Stimulated activated CD8-positive, alpha-beta memory T cell treated with anti-CD3 and anti-CD28 coated beads, Interleukin-4, amount 100 ng/mL, for 24 hours (primary cell): ENCODE measurements around the gene SOX5.
"Not testable (repeated sequence)": the region's sequence is repeated elsewhere in the genome, so short reads cannot be mapped to it uniquely, and the experiment has no call there.

Experiments used
- DNase-seq: peaks from one replicate; pipeline ENCODE4 v3.0.0-alpha.2; 2020; ENCODE audit warnings: low read depth

SOX5 gene

DNA sequence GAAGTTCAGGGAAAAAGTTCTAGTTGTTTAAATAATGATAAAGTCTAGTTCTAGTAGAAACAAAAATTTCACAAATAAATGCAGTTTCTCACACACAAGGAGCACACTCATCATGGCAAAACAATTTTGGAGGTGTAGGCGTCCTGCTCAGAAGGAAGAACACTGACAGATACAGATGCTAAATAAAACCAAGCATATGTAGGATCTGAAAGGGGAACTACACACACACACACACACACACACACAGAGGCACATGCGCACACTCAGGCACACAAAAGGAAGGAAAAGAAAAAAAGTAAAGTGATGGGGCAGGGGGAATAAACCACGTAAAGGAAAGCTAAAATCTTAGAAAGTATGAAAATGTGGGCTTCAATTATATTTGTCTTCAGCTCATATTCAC, 117.7 kb downstream of the SOX5 start:
- DNase-seq: no peak

DNA sequence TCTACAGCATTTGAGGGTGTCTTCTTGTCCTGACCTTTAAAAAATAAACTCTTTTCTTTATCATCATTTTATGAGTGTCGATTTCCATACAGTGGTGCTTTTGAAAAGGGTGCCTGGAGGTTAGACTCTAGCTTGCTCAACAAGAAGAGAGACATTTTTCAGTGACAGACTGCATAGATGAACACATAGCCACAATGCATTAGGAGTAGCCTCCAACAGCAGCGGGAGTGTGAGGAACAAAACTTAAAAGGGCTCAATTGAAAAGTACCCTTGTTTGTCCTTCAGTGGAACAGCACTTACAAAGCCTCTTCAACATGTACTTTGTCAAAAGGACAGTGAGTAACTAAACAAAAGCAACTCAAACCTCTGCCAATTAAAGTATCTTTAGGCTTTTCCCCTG, 119.3 kb downstream of the SOX5 start:
- DNase-seq: no peak

DNA sequence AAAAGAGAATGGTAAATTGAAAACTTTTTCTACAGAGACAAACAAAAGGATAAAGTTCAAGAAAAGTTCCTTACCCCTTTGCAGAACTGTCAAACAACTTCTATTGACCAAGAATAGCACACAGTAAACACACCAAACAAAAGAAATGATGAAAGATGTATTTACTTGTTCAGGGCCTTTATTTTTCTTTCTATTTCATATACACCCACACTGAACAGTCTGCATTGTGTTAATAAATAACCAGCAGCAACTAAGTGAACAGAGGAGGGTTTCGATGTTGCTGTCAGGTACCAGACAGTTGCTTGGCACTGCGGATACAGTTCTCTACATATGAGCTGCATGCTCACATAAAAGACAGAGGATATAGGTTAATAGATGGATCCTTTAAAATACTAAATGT, 122.1 kb downstream of the SOX5 start:
- DNase-seq: no peak

DNA sequence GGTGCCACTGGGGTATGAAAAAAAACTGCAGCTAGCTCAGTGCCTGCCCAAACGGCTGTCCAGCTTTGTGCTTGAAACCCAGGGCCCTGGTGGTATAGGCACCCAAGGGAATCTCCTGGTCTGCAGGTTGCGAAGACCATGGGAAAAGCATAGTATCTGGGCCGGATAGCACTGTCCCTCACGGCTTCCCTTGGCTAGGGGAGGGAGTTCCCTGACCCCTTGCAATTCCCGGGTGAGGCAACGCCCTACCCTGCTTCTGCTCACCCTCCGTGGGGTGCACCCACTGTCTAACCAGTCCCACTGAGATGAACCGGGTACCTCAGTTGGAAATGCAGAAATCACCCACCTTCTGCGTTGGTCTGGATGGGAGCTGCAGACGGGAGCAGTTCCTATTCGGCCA, 124.3 kb downstream of the SOX5 start:
- DNase-seq: not testable (repeated sequence)

- DNase-seq: no peak
Measured at GRCh38 chr12:23824358-23824757, 125.1 kb downstream of the SOX5 start.

GRCh38 chr12:23822883-23823282, 126.6 kb downstream of the SOX5 start:
- DNase-seq: not testable (repeated sequence)

- DNase-seq: no peak
Measured at GRCh38 chr12:23817345-23817744, 132.1 kb downstream of the SOX5 start.

- no peak for DNase-seq
Measured at GRCh38 chr12:23816394-23816851, 133.0 kb downstream of the SOX5 start.

- DNase-seq: no peak
Measured at GRCh38 chr12:23815810-23816209, 133.7 kb downstream of the SOX5 start.

GRCh38 chr12:23813206-23813605, 136.3 kb downstream of the SOX5 start:
- no peak for DNase-seq

- DNase-seq: no peak
Measured at GRCh38 chr12:23810329-23810902, 139.1 kb downstream of the SOX5 start.

GRCh38 chr12:23803540-23803939, 145.9 kb downstream of the SOX5 start:
- DNase-seq: no peak

- DNase-seq: no peak
Measured at GRCh38 chr12:23795494-23795893, 154.0 kb downstream of the SOX5 start.

DNA sequence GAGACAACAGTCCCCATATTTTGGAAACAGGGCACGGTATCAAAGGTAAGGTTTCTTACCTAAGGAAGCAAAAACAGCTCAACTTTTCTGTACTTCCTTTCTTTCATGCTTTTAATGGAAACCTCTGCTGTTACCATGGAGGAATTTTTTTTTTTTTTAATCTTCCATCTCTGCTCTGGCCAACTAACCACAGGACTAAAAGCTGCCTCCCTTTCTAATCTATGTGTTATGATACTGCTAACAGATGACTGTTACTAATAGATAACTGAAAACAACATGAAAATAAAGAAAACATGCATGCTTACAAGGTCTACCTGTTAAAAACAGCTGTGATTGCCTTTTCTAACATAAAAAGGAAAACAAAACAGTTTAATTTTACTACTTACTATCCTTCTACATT, 168.4 kb downstream of the SOX5 start:
- DNase-seq: no peak

DNA sequence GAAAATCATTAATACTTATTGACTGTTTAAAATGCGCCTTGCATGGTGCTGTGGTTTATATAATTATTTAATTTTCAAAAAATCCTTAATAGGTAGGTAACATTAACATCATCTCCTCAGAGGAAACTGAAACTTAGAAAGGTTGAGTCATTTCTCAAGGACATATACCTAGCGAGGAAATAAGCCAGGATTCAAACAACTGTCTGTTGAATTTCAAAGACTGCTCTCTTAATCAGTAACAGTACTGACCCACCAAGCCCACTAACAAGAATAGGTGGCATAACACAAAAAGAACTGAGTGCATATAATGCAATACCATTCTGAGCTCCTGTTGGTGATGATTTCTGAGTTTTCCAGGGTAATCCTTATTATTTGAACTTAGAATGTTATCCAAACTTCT, 174.3 kb downstream of the SOX5 start:
- no peak for DNase-seq

DNA sequence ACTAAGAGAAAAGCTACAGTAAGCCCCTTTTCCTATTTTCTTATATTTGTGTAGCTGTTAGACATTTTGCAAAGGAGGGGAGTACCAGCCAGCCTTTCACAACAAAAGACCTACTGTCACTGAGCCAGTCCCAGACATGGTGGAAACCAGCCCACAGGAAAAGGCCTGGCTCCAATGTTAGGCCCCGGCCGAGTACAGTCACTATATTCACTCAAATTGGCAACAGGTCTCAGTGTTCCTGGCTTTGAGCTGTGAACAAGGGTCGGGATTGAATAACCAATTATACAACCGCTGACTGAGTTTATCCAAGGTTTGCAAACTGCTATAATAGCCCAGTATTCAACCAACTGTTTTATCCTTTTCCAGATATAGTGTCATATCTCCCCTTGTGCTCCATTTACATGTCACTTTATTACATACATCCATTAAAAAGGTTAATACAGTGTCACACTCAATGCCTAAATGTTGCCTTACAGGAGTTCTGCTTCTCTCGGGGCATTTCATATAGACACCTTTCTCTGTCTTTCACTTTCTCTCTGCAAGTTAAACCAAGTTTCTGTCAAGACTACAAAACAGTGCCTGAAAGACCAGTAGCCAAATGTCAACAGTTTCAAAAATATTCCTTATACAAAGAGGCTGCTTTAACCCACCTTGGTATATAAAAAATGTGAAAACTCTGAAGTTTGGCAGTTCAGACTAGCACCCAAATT, 178.1 kb downstream of the SOX5 start:
- DNase-seq: no peak

GRCh38 chr12:23770202-23770938, 179.1 kb downstream of the SOX5 start:
- no peak for DNase-seq

DNA sequence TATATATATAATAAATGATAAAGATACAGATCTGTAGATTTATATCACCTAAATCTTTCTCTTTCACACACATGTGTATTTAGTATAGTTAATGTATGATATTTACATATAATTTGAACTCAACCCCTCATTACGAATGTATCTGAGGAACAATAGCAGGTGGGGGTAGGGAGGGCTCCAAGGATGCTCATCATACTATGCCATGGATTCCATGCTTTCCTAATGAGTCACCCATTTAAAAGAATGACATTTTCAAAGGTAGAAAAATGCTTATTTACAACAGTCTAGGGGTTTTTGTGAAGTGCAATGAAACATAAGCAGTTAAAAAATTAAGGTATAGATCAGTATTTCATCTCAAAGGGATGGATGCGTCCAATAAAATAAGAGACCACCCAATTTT, 181.6 kb downstream of the SOX5 start:
- DNase-seq: no peak

DNA sequence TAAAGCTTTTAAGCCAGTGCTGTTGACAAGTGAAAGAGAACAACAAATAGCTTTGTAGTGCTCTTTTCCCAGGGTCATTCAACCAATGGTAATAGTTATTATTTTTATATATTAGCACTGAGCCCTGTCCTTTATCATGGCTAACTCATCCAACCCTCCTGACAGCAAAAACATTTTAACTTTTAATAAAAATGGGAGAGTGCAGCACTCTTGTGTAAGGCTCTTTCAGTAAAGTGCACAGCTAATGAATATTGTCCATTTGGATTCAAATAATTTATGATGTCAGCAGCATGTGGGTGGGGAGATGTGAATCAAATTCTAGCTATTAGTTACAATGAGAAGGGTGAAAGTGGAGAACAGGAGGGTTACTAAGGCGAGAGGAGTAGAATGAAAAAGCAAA, 185.7 kb downstream of the SOX5 start:
- no peak for DNase-seq

- no peak for DNase-seq
Measured at GRCh38 chr12:23760495-23760894, 189.0 kb downstream of the SOX5 start.

DNA sequence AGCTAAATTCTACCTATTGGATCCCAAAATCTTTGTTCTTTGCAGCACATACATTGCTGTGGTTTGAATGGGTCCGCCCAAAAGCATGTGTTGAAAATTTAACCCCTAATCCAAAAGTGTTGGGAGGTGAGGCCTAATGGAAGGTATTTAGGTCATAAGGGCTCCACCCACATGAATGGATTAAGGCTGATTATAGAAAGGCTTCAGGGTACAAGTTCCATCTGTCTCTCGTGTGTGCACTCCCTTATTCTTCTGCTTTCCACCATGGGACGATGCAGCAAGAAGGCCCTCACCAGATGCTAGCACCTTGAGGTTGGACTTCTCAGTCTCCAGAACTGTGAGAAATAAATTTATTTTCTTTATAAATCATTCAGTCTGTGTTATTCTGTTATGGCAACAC, 190.9 kb downstream of the SOX5 start:
- no peak for DNase-seq

GRCh38 chr12:23757541-23757962, 191.9 kb downstream of the SOX5 start:
- no peak for DNase-seq

DNA sequence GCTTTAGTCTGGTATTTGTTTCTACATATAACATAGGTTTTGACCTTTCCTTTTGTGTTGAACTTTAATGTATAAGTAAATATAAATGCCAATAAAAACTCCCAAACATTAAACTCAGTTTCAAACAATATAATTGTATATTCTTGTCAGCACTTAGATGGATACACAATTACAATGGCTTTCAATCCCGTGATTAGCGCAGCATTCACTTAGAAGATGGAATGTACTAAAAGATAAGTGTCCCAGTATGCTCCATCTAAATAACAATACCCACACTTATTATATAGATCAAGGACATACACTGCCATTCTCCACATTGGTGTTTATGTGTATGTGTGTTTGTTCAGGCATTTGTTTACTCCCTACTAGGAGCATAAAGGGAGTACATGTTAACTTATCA, 193.1 kb downstream of the SOX5 start:
- DNase-seq: no peak
